GM18520 (cell line): ENCODE measurements around the gene LEFTY1.
"Not testable (repeated sequence)": the region's sequence is repeated elsewhere in the genome, so short reads cannot be mapped to it uniquely, and the experiment has no call there.

Experiments used
- ATAC-seq: cut with Tn5 transposase; IDR thresholded peaks from one replicate; pipeline ENCODE4 v1.9.1; 2021; ENCODE audit not compliant: unreplicated experiment

LEFTY1 gene

GRCh38 chr1:225851805-225852204 lies 37.1 kb downstream of the LEFTY1 start:
- peak; percentile 59 for ATAC-seq

GRCh38 chr1:225850370-225850769 lies 38.6 kb downstream of the LEFTY1 start:
- no peak for ATAC-seq

- no peak for ATAC-seq
These were observed 39.0 kb downstream of the LEFTY1 start for GRCh38 chr1:225849925-225850324.

GRCh38 chr1:225848030-225848955 lies 40.7 kb downstream of the LEFTY1 start:
- ATAC-seq: peak; percentile 47

GRCh38 chr1:225847610-225848009 lies 41.3 kb downstream of the LEFTY1 start:
- ATAC-seq: no peak

GRCh38 chr1:225846331-225847310 lies 42.3 kb downstream of the LEFTY1 start:
- ATAC-seq: no peak

- no peak for ATAC-seq
These were observed 43.2 kb downstream of the LEFTY1 start for GRCh38 chr1:225845571-225846259.

GRCh38 chr1:225845097-225845496 lies 43.8 kb downstream of the LEFTY1 start:
- ATAC-seq: no peak

GRCh38 chr1:225844236-225845061 lies 44.5 kb downstream of the LEFTY1 start:
- no peak for ATAC-seq

- ATAC-seq: no peak
These were observed 45.5 kb downstream of the LEFTY1 start for GRCh38 chr1:225843426-225843795.

GRCh38 chr1:225842788-225843425 lies 46.0 kb downstream of the LEFTY1 start:
- ATAC-seq: no peak

GRCh38 chr1:225842074-225842473 lies 46.9 kb downstream of the LEFTY1 start:
- ATAC-seq: no peak

GRCh38 chr1:225840713-225841112 lies 48.2 kb downstream of the LEFTY1 start:
- no peak for ATAC-seq

- no peak for ATAC-seq
These were observed 48.7 kb downstream of the LEFTY1 start for GRCh38 chr1:225840223-225840610.

- ATAC-seq: no peak
These were observed 50.2 kb downstream of the LEFTY1 start for GRCh38 chr1:225838793-225839192.

- ATAC-seq: not testable (repeated sequence)
These were observed 52.6 kb downstream of the LEFTY1 start for GRCh38 chr1:225836296-225836695.
